Pancreas (tissue), 10 donors: ENCODE data around the gene ASGR1. TPM values are rescaled to one million over a fixed set of nuclear protein-coding genes. Genes with fewer than 3 reads are reported as not detected.

ENCODE experiments used
- ATAC-seq, 4 donors: fragments of 200-7000 bp; cut with Tn5 transposase; one replicate each; pipeline versions ENCODE4 v1.8.0 to v1.9.1; 2020; ENCODE audit warnings: mild to moderate bottlenecking in 4 of 4, moderate library complexity in 4 of 4
- DNase-seq, 6 donors: peaks; one replicate each; pipeline ENCODE4 v3.0.0-alpha.2; 2020
- FAIRE-seq: peaks from 2 replicates; lab custom pipeline; 2012; peaks lifted over from hg19 to GRCh38; lab: Jason Lieb, UNC
- H3K27ac ChIP-seq, 4 donors: fragments of 200-600 bp; sonication (generic); 1 replicate in 3 of 4; 2 replicates in 1 of 4; pipeline versions ENCODE4 v1.5.0 to v1.8.0; 2020
- H3K27me3 ChIP-seq, 4 donors: fragments of 200-600 bp; one replicate each; pipeline ENCODE4 v1.8.0; 2021
- H3K36me3 ChIP-seq, 3 donors: fragments of 200-600 bp; sonication (generic) in 1 of 3; one replicate each; pipeline versions ENCODE4 v1.5.0 to v1.8.0; 2020 to 2021
- H3K4me1 ChIP-seq, 3 donors: fragments of 200-600 bp; one replicate each; pipeline ENCODE4 v1.8.0; 2021
- H3K4me3 ChIP-seq, 4 donors: fragments of 200-600 bp; sonication (generic) in 2 of 4; one replicate each; pipeline versions ENCODE4 v1.5.0 to v1.8.0; 2020 to 2021
- H3K9me3 ChIP-seq, 4 donors: fragments of 200-600 bp; one replicate each; pipeline ENCODE4 v1.8.0; 2021
- CTCF ChIP-seq, 4 donors: fragments of 200-600 bp; sonication (generic) in 3 of 4; IDR thresholded peaks; one replicate each; pipeline versions ENCODE4 v1.5.0 to v1.8.0; 2021; ENCODE audit warnings: antibody characterized with exemption in 4 of 4
- WGBS, 2 donors: extraction: QIAGEN DNeasy Blood & Tissue Kit; methylation state at CpG; one replicate each; pipeline ENCODE4 v1.1.7; 2013; 5-methylcytosine and 5-hydroxymethylcytosine counted together
- intact Hi-C, 3 donors: fragments of 100-400 bp; cut with DNase I; formaldehyde crosslinking; loops; one replicate each; pipeline versions ENCODE4 v1.11.1 to v1.14.2; 2022
- polyA plus RNA-seq, 2 donors: library from polyadenylated mRNA; stranded (reverse); fragments of 200-250 nt; gene quantifications; one replicate each; pipeline ENCODE4 v1.2.3, GENCODE V29; 2013
- total RNA-seq, 6 donors: library from RNA; stranded (reverse); fragmentation: NEBNext Ultra II Directional in 4 of 6; extraction: Animal tissue kit (Norgen Biotek cat#: 25700) in 4 of 6; gene quantifications; one replicate each; pipeline versions ENCODE4 v1.2.1 to v1.2.4, GENCODE V29; 2021 to 2023
- donor health status: healthy with polysubstance abuse.
- donor health status: DM: no; HTN: no; CAD: no; lungs with moderate emphysema.
- donor health status: DM: no; HTN: no; CAD: no.
- donor health status: control.
- donor health status: control.
- donor health status: Bipolar disorder and iron deficiency.
- donor health status: DM: yes; HTN: yes; CAD: no.
- donor health status: DM: no; HTN: no; CAD: no.
- donor health status: DM: no; HTN: no; CAD: no.
- donor health status: DM: yes; HTN: yes; CAD: no.

Gene ASGR1
- total and polyA plus RNA-seq, 8 donors = 0.28 to 2.6 (median 0.64) TPM; not detected in 1

GRCh38 chr17:7207120-7208001 is 28.2 kb upstream of the ASGR1 start:
- Histone ChIP-seq H3K9me3 (no peaks in the 10 kb centered on the region), H3K27ac (no peak overlapping the region), H3K36me3 (no peaks in the 10 kb centered on the region), H3K27me3 (no peaks in the 10 kb centered on the region), H3K4me1 (no peaks in the 10 kb centered on the region), H3K4me3 (no peak overlapping the region)
- no peak for TF ChIP-seq CTCF (IDR thresholded peaks at IDR 0.05)
- DNase-seq (peak in 2 of 6 donors; percentile 12 to 44), FAIRE-seq (no peak), ATAC-seq (no peak)
- intact Hi-C loops = no loop called here
- 81 to 82% methylated on average over 23 to 24 of the region's 24 CpGs for WGBS, 2 donors

- intact Hi-C loops = no loop called here
- Histone ChIP-seq H3K4me3 (peak overlapping the region in 2 of 4 donors; percentile 31 to 46), H3K27me3 (no peaks in the 10 kb centered on the region), H3K9me3 (no peaks in the 10 kb centered on the region), H3K36me3 (no peaks in the 10 kb centered on the region), H3K27ac (no peak overlapping the region), H3K4me1 (no peaks in the 10 kb centered on the region)
- DNase-seq = peak in 2 of 6 donors; percentile 9 to 16
- FAIRE-seq = no peak
- 53 to 57% methylated on average over 14 to 15 of the region's 15 CpGs for WGBS, 2 donors
- ATAC-seq = no peak
- no peak for TF ChIP-seq CTCF (IDR thresholded peaks at IDR 0.05)
These were observed 26.4 kb upstream of the ASGR1 start for GRCh38 chr17:7205561-7205960.

GRCh38 chr17:7204828-7205461 is 25.8 kb upstream of the ASGR1 start:
- H3K9me3 ChIP-seq = no peaks in the 10 kb centered on the region
- TF ChIP-seq CTCF (IDR thresholded peaks at IDR 0.05) = no peak
- H3K4me3 ChIP-seq = peak overlapping the region in 2 of 4 donors; percentile 31 to 46
- peak; percentile 85 to 88 (median 88) for ATAC-seq
- no peak for FAIRE-seq
- H3K27ac ChIP-seq = no peak overlapping the region
- intact Hi-C loops = no loop called here
- peak; percentile 77 to 89 (median 80) for DNase-seq
- WGBS, 2 donors = 2 to 3% methylated on average over 30 to 34 of the region's 34 CpGs
- no peaks in the 10 kb centered on the region for H3K36me3 ChIP-seq
- no peaks in the 10 kb centered on the region for H3K27me3 ChIP-seq
- no peaks in the 10 kb centered on the region for H3K4me1 ChIP-seq

- DNase-seq (peak in 2 of 6 donors; percentile 33 to 71), FAIRE-seq (no peak)
These were observed 25.2 kb upstream of the ASGR1 start for GRCh38 chr17:7204336-7204735.

More at GRCh38 chr17:7204336-7204735, 25.2 kb upstream of the ASGR1 start:
- Histone ChIP-seq H3K27ac (no peak overlapping the region), H3K27me3 (no peaks in the 10 kb centered on the region), H3K4me3 (no peak overlapping the region), H3K4me1 (no peaks in the 10 kb centered on the region), H3K9me3 (no peaks in the 10 kb centered on the region), H3K36me3 (no peaks in the 10 kb centered on the region)
- WGBS, 2 donors = 70 to 84% methylated on average over 15 of the region's 15 CpGs
- intact Hi-C loops = no loop called here
- no peak for TF ChIP-seq CTCF (IDR thresholded peaks at IDR 0.05)
- ATAC-seq = peak in 3 of 4 donors; percentile 6 to 36 (median 32)
